OCI-LY7 (cell line): ENCODE results near the gene ZYG11A.
"Not testable (repeated sequence)": the region's sequence is repeated elsewhere in the genome, so short reads cannot be mapped to it uniquely, and the experiment has no call there.

Experiments
- EZH2phosphoT487 ChIP-seq: fragments of 200-600 bp; sonication (generic); IDR thresholded peaks from 2 replicates; pipeline ENCODE4 v1.6.1; 2018; ENCODE audit warnings: low read depth, borderline replicate concordance, mild to moderate bottlenecking, mixed run types, antibody characterized with exemption, low read length, moderate library complexity, mixed read lengths
- TF ChIP-seq, protein P1 (sequence below): fragments of 200-600 bp; sonication (generic); conservative IDR thresholded peaks from 2 replicates; pipeline ENCODE4 v1.5.1; 2014; ENCODE audit warnings: mild to moderate bottlenecking, antibody characterized with exemption, low read length, moderate library complexity, mixed read lengths

DNA sequence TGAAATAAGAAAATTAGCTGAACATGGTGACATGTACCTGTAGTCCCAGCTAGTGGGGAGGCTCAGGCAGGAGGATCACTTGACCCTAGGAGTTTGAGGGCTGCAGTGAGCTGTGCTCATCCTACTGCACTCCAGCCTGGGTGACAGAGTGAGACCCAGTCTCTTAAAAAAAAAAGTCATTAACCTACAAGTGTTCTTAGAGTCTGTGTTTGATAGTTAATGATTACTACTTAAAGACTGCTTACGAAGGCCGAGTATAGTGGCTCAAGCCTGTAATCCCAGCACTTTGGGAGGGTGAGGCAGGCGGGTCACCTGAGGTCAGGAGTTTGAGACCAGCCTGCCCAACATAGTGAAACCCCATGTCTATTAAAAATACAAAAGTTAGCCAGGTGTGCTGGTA is 38.5 kb upstream of the ZYG11A start:
- TF ChIP-seq, protein P1, sequence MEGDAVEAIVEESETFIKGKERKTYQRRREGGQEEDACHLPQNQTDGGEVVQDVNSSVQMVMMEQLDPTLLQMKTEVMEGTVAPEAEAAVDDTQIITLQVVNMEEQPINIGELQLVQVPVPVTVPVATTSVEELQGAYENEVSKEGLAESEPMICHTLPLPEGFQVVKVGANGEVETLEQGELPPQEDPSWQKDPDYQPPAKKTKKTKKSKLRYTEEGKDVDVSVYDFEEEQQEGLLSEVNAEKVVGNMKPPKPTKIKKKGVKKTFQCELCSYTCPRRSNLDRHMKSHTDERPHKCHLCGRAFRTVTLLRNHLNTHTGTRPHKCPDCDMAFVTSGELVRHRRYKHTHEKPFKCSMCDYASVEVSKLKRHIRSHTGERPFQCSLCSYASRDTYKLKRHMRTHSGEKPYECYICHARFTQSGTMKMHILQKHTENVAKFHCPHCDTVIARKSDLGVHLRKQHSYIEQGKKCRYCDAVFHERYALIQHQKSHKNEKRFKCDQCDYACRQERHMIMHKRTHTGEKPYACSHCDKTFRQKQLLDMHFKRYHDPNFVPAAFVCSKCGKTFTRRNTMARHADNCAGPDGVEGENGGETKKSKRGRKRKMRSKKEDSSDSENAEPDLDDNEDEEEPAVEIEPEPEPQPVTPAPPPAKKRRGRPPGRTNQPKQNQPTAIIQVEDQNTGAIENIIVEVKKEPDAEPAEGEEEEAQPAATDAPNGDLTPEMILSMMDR, result not testable (repeated sequence)
- TF ChIP-seq EZH2phosphoT487, result not testable (repeated sequence)
